Measurements from ENCODE around the gene SCFD2. TPM values are rescaled to one million over a fixed set of nuclear protein-coding genes. Genes with fewer than 3 reads are reported as not detected.

Gene SCFD2
- total and polyA plus RNA-seq, 2 of the 8 experiments (the other 6 are each of a cell fraction or from before 2014, with no cell fraction given): 6.2 to 10.2 TPM

- H4K8ac ChIP-seq (ENCODE audit: extremely low read depth, insufficient read depth, low read length): no peak overlapping the region
- H3K56ac ChIP-seq (replicated peaks; ENCODE audit: insufficient read length, low read depth, low read length): no peak overlapping the region
- TF ChIP-seq TAF1 (IDR thresholded peaks at IDR 0.05; ENCODE audit: low read depth, low read length) (no peak), CHD1 (IDR thresholded peaks at IDR 0.05; ENCODE audit: low read depth, low read length) (no peak), GABPA (IDR thresholded peaks at IDR 0.05; ENCODE audit: borderline replicate concordance, insufficient read depth, low read length) (no peak), EGR1 (IDR thresholded peaks at IDR 0.05; ENCODE audit: borderline replicate concordance, low read depth, low read length) (no peak)
- 87% methylated on average over 2 of the region's 2 CpGs; no CpG with 5 or more reads in 1 of the 2 experiments for whole genome bisulfite sequencing, 2 experiments (ENCODE audit: extremely low coverage in 1 of 2, insufficient coverage in 1 of 2, insufficient read length in 1 of 2, insufficient replicate concordance in 2 of 2, low coverage in 1 of 2, low lambda C conversion rate in 2 of 2, missing lambda C conversion rate in 1 of 2)
- no peak overlapping the region for H2BK15ac ChIP-seq (ENCODE audit: low read length)
- no peaks in the 10 kb centered on the region for H3K36me3 ChIP-seq (ENCODE audit: control insufficient read depth in 2 of 4, insufficient read depth in 4 of 4, low read length in 3 of 4)
- DNase-seq (ENCODE audit: low read depth in 1 of 2, low spot score in 2 of 2) (no peak), FAIRE-seq (no peak)
- H2BK20ac ChIP-seq (ENCODE audit: low read length): no peak overlapping the region
- no peak overlapping the region for H3K4ac ChIP-seq (replicated peaks; ENCODE audit: insufficient read length, low read depth, low read length)
- no peaks in the 10 kb centered on the region for H4K20me1 ChIP-seq (replicated peaks in 1 of 2; ENCODE audit: control insufficient read depth in 1 of 2, insufficient read depth in 2 of 2, low read length in 2 of 2)
- ChIA-PET CTCF (ENCODE audit: partially characterized antibody) (no interaction called here), POLR2A (ENCODE audit: partially characterized antibody) (no interaction called here)
- H3K4me3 ChIP-seq (ENCODE audit: extremely low read depth in 1 of 4, insufficient read depth in 2 of 4, low read depth in 3 of 4, low read length in 4 of 4): no peak overlapping the region
- H3K79me2 ChIP-seq (ENCODE audit: control insufficient read depth in 1 of 2, insufficient read depth in 2 of 2, low read length in 2 of 2): no peaks in the 10 kb centered on the region; a peak in 1 of 4 replicates
- H3K9me3 ChIP-seq (ENCODE audit: insufficient read depth in 2 of 2, low read depth in 1 of 2, low read length in 1 of 2): no peaks in the 10 kb centered on the region
- no peak overlapping the region for H3K9ac ChIP-seq (replicated peaks in 1 of 4; ENCODE audit: extremely low read depth in 1 of 4, low read depth in 3 of 4, low read length in 3 of 4)
- H4K5ac ChIP-seq (ENCODE audit: insufficient read length, low read depth, low read length): no peak overlapping the region
- no peak overlapping the region for H2BK120ac ChIP-seq (replicated peaks; ENCODE audit: low read depth, low read length)
- H3K23ac ChIP-seq (ENCODE audit: insufficient read length): no peak overlapping the region
- no peak overlapping the region for H2AFZ ChIP-seq (ENCODE audit: low read length)
- no peak overlapping the region for H3K4me2 ChIP-seq (ENCODE audit: insufficient read depth in 1 of 2, low read depth in 2 of 2, low read length in 2 of 2)
- no peak overlapping the region for H4K91ac ChIP-seq (replicated peaks; ENCODE audit: insufficient read length, low read length)
- H3K4me1 ChIP-seq (replicated peaks in 1 of 4; ENCODE audit: control insufficient read depth in 3 of 4, insufficient read depth in 4 of 4, low read length in 3 of 4): no peaks in the 10 kb centered on the region
- no peak overlapping the region for H2BK5ac ChIP-seq (ENCODE audit: low read depth, low read length)
- no peak overlapping the region for H3K14ac ChIP-seq (ENCODE audit: insufficient read length)
- H3K23me2 ChIP-seq (ENCODE audit: low read depth, low read length): no peaks in the 10 kb centered on the region
- H2BK12ac ChIP-seq (ENCODE audit: low read depth, low read length): no peak overlapping the region
- no peaks in the 10 kb centered on the region for H3K27me3 ChIP-seq (replicated peaks in 1 of 4; ENCODE audit: control insufficient read depth in 3 of 4, extremely low read depth in 1 of 4, insufficient read depth in 3 of 4, low read length in 3 of 4)
- H3K27ac ChIP-seq (ENCODE audit: low read depth, low read length): no peak overlapping the region
- H3K79me1 ChIP-seq (ENCODE audit: low read depth, low read length): no peaks in the 10 kb centered on the region
- H3K18ac ChIP-seq (ENCODE audit: extremely low read depth, low read length): no peak overlapping the region
- H2AK5ac ChIP-seq (ENCODE audit: low read depth, low read length): no peak overlapping the region
These were observed 343.3 kb downstream of the SCFD2 start for GRCh38 chr4:53022513-53023100.

All from H1 (cell line).